Liver (tissue), 3 donors: Measurements from ENCODE around the gene RAD23B.
"Not testable (repeated sequence)": the region's sequence is repeated elsewhere in the genome, so short reads cannot be mapped to it uniquely, and the experiment has no call there.

ENCODE experiments used
- CTCF ChIP-seq: fragments of 150-350 bp; IDR thresholded peaks from 2 replicates; pipeline ENCODE4 v1.5.1; 2017; ENCODE audit warnings: improper control_type of control experiment, low read depth, low read length; ENCODE audit not compliant: missing input control
- EGR1 ChIP-seq, 2 donors: IDR thresholded peaks; 2 replicates each; pipeline ENCODE4 v1.6.1; 2016 to 2018; ENCODE audit warnings: antibody characterized with exemption in 2 of 2, low read depth in 2 of 2
- GABPA ChIP-seq, 2 donors: IDR thresholded peaks in 1 of 2; conservative IDR thresholded peaks in 1 of 2; 2 replicates each; pipeline ENCODE4 v1.6.1; 2016; ENCODE audit warnings: antibody characterized with exemption in 2 of 2, mild to moderate bottlenecking in 1 of 2, moderate library complexity in 1 of 2
- HNF4A ChIP-seq, 2 donors: conservative IDR thresholded peaks; 2 replicates each; pipeline ENCODE4 v1.6.1; 2016; ENCODE audit warnings: antibody characterized with exemption in 2 of 2, mild to moderate bottlenecking in 2 of 2
- HNF4G ChIP-seq: IDR thresholded peaks from 2 replicates; pipeline ENCODE4 v1.6.1; 2016; ENCODE audit warnings: antibody characterized with exemption
- JUND ChIP-seq, 2 donors: IDR thresholded peaks; 2 replicates each; pipeline ENCODE4 v1.6.1; 2016; ENCODE audit warnings: antibody characterized with exemption in 2 of 2
- MAX ChIP-seq: IDR thresholded peaks from 2 replicates; pipeline ENCODE4 v1.6.1; 2016; ENCODE audit warnings: antibody characterized with exemption
- RAD21 ChIP-seq, 2 donors: IDR thresholded peaks; 2 replicates each; pipeline ENCODE4 v1.6.1; 2016; ENCODE audit warnings: antibody characterized with exemption in 2 of 2, mild to moderate bottlenecking in 2 of 2
- RXRA ChIP-seq, 2 donors: IDR thresholded peaks; 2 replicates each; pipeline ENCODE4 v1.6.1; 2017 to 2018; ENCODE audit warnings: antibody characterized with exemption in 2 of 2, mild to moderate bottlenecking in 1 of 2
- SP1 ChIP-seq: IDR thresholded peaks from 2 replicates; pipeline ENCODE4 v1.6.1; 2018; ENCODE audit warnings: antibody characterized with exemption, mild to moderate bottlenecking
- TAF1 ChIP-seq: conservative IDR thresholded peaks from 2 replicates; pipeline ENCODE4 v1.6.1; 2016; ENCODE audit warnings: antibody characterized with exemption, mild to moderate bottlenecking
- YY1 ChIP-seq: IDR thresholded peaks from 2 replicates; pipeline ENCODE4 v1.6.1; 2016; ENCODE audit warnings: antibody characterized with exemption, mild to moderate bottlenecking
- TF ChIP-seq, protein P1 (sequence below): IDR thresholded peaks from 2 replicates; pipeline ENCODE4 v1.6.1; 2016; ENCODE audit warnings: antibody characterized with exemption
- TF ChIP-seq, protein P2 (sequence below): IDR thresholded peaks from 2 replicates; pipeline ENCODE4 v1.6.1; 2016; ENCODE audit warnings: antibody characterized with exemption, mild to moderate bottlenecking
- donor health status: healthy.
- donor health status: healthy.

DNA sequence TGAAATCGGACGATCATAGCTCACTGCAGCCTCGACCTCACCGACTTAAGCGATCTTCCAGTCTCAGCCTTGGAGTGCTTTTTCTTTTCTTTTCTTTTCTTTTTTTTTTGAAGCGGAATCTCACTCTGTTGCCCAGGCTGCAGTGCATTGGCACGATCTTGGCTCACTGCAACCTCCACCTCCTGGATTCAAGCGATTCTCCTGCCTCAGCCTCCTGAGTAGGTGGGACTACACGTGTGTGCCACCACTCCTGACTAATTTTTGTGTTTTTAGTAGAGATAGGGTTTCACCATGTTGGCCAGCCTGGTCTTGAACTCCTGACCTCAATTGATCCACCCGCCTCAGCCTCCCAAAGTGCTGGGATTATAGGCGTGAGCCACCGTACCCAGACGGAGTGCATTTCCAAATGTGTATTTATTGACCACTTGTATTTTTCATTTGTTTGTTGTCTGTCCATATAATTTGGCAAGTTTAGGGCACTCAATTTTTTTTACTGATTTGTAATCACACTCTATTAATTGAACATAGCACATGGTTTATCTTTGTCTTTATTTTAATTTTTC, 23.2 kb upstream of the RAD23B start:
- not testable (repeated sequence) for TF ChIP-seq JUND (IDR thresholded peaks at IDR 0.05); CTCF; YY1; MAX; GABPA (IDR thresholded peaks at IDR 0.05 in 1 of 2, conservative IDR thresholded peaks at IDR 0.05 in 1 of 2); RAD21 (IDR thresholded peaks at IDR 0.05); TAF1; SP1; EGR1 (IDR thresholded peaks at IDR 0.05; ENCODE audit: low read depth in 2 of 2); HNF4G
- TF ChIP-seq, protein P1, sequence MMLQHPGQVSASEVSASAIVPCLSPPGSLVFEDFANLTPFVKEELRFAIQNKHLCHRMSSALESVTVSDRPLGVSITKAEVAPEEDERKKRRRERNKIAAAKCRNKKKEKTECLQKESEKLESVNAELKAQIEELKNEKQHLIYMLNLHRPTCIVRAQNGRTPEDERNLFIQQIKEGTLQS: not testable (repeated sequence)
- TF ChIP-seq, protein P2, sequence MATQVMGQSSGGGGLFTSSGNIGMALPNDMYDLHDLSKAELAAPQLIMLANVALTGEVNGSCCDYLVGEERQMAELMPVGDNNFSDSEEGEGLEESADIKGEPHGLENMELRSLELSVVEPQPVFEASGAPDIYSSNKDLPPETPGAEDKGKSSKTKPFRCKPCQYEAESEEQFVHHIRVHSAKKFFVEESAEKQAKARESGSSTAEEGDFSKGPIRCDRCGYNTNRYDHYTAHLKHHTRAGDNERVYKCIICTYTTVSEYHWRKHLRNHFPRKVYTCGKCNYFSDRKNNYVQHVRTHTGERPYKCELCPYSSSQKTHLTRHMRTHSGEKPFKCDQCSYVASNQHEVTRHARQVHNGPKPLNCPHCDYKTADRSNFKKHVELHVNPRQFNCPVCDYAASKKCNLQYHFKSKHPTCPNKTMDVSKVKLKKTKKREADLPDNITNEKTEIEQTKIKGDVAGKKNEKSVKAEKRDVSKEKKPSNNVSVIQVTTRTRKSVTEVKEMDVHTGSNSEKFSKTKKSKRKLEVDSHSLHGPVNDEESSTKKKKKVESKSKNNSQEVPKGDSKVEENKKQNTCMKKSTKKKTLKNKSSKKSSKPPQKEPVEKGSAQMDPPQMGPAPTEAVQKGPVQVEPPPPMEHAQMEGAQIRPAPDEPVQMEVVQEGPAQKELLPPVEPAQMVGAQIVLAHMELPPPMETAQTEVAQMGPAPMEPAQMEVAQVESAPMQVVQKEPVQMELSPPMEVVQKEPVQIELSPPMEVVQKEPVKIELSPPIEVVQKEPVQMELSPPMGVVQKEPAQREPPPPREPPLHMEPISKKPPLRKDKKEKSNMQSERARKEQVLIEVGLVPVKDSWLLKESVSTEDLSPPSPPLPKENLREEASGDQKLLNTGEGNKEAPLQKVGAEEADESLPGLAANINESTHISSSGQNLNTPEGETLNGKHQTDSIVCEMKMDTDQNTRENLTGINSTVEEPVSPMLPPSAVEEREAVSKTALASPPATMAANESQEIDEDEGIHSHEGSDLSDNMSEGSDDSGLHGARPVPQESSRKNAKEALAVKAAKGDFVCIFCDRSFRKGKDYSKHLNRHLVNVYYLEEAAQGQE: not testable (repeated sequence)
- TF ChIP-seq RXRA (IDR thresholded peaks at IDR 0.05) (peak; percentile 32 to 79), HNF4A (conservative IDR thresholded peaks at IDR 0.05) (peak in 1 of 2 donors; percentile 22)
